ENCODE results near the gene PCNX2.

Gene PCNX2

DNA sequence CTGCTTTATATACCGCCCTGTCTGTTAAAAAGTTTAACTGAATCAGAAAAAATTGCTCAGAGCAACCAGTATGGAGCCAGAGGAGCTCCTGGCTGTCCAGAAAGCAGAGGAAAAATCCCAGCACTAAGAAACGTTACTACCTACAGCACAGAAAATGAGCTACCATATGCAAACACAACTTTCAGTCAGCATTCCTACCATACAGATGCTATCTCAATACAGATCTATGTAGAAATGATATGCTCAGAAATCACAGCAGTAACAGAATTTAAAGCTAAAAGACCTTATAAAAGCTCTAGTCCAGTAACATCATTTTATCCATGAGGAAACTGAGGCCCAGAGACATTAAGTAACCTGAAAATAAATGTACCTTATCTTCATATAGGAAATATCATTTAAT is 38.7 kb downstream of the PCNX2 start:
- DNase-seq = no peak

DNA sequence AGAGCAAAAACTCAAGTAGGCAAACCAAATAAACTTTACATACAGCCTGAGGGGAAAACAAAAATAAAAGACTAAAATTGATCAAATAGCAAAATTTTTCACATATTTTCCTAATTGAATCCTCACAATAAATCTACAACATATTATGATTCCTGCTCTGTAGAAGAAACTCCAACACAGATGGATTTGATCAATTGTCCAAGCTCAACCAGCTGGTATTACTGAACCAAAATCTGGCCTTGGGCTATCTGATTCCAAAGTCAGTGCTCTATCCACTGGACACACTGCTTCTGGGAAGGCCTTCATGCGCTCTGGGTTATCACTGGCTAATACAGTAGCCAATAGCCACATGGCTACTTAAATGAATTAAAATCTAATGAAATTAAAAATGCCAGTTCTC is 39.3 kb downstream of the PCNX2 start:
- DNase-seq = no peak

DNA sequence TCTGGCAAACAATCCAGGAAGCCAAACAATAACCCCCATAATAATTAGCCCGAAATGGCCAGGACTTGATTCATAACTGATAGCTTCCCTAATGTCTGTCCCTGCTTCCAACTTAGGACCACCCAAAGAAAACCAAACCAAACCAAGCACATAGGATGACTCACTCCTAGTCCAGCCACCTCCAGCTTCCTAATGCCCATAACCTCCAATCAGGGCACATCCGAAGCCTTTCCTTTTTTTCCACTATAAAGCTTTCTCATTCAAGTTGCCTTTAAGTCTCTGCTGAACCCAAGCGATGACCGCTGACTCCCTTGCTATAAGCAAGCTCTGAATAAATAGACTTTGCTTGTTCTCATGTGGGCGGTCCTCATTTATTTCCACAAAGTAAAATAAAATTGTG is 40.4 kb downstream of the PCNX2 start:
- no peak for DNase-seq

DNA sequence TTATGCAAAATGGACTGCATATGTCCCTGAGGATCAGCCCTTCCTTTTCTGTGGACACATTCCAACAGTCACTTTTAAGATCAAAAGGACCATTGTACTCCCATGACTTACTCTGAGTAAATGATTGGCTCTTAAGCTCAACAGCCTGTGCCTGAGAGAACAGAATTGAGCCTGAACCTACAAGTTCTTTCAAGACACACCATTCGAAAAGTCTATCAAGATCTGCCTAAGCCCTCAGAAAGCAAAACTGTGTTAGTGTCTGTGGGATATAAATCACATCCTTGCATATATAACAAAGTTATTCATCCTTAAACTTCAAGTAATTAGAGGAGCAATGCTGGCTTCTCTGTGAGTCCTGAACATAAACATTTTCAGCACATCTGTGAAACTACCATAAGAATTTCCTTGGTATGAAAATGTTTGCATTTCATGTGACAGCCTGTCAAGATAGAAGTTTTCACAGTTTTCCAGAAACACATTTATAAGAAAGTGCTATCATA is 41.6 kb downstream of the PCNX2 start:
- no peak for DNase-seq

DNA sequence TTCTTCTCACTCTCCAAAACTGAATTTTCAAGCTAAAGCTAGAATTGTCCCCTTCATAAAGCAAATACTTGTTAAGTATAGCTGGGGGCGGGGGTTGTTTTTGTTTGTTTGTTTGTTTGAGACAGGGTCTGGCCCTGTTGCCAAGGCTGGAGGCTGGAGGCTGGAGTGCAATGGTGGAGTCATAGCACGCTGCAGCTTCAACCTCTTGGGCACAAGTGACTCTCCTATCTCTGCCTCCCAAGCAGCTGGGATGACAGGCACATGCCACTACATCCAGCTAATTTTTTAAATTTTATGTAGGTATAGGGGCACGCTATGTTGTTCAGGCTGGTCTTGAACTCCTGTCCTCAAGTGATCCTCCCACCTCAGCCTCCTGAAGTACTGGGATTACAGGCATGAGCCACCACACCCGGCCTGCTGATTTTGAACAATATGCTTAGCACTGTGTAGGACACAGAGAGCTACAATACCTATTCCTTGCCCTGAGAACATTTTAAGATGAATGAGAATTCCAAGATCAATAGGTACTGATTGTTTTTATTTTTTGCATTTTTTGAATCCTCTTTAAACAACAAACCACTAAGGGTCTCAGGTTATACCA is 42.2 kb downstream of the PCNX2 start:
- no peak for DNase-seq

DNA sequence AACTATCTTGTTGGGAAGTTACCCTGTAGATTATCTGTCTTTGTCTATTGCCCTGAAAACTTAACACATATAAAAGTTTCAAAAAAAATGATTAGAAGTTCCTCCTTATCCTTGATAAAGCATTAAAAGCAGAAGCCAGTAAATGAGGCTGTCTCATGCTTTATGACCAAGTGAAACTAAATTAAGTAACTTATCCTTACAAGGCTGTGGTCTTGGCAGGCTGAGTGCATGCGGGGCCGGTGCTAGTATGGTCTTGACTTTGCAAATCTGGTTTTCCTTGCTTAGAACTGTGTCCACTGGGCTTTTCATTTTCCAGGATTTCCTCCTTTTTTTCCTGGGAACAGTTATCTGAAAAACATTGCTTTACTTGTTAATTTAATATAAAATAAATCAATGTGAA is 43.1 kb downstream of the PCNX2 start:
- DNase-seq = no peak

DNA sequence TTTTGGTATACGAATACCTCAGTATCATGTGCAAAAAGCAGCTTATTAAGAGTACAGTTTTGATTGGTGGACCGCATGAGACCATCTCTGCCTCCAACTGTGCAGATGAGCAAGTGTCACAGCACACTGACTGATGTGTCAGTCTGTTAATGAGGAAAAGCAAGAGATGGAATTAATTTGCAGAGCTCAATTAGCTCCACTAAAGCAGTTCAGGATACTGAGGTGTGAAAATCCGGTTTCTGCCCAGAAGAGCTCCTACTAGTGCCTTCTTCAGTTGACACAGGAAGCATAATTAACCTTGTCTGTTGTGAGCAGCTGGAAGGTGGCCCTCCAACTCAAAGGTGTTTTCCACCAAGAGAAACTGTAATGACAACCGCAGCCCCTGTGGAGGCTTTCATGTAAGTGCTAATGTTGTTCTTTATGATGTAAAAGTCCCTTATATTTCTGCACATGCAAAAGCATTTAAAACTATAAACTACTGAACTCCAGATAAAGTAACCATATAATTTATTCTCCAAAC is 44.3 kb downstream of the PCNX2 start:
- no peak for DNase-seq

DNA sequence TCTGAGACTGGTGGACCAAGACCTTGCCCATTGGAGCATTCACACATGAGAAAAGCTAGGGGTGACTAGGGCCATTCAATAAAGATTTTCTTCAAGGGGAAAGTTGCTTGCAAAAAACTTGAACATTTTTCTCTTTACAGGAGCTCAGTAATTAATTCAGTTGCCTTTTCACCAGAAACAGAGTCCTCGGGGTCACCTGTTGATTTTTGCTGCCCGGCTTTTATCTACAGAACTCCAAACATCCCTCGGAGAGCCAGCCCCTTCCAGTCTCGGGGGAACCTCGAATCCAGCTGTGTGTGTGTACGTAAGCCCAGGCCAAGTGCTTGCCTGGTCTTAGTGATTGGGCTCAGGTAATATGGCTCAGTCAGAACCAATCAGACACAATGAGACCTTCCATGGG is 47.5 kb downstream of the PCNX2 start:
- DNase-seq = no peak

DNA sequence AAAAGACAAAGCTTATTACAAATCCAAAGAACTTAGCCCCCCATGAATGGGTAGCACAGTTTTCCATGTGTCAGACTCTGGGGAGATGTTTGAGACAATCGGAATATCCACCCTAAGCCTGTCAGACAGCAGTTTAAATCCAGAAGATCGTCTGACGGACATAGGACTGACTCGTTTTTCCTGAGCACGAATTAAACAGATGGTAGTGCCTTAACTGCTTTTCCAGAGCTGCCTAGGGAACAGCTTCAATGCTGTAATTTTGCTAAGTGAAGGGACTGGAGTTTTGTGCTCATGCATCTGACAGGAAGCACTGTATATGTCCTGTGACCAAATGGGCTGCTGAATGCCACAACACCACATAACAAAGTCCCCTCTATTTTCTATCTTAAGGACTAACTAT is 48.6 kb downstream of the PCNX2 start:
- no peak for DNase-seq

DNA sequence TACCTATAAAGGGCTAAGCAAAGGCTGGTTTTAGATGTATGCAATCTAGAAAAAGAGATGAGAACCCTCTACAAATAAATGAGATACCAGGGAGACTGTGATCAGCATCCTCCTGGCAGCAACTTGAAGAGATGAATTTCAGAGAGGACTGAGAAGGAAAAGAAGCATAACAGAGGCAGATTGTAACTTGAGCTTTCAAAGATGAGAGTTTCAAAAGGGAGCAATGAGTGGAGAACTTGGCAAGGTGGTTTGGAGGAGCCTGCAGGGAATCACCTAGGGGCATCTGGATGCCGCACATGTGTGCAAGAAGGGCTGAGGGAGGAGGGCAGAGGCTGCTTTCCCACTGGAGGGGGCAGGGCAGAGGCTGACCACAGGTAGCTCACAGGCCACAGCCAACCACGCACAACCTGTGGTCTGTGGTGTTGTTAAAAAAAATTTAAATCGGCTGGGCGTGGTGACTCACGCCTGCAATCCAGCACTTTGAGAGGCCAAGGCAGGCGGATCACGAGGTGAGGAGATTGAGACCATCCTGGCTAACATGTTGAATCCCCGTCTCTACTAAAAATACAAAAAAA is 50.2 kb downstream of the PCNX2 start:
- no peak for DNase-seq

DNA sequence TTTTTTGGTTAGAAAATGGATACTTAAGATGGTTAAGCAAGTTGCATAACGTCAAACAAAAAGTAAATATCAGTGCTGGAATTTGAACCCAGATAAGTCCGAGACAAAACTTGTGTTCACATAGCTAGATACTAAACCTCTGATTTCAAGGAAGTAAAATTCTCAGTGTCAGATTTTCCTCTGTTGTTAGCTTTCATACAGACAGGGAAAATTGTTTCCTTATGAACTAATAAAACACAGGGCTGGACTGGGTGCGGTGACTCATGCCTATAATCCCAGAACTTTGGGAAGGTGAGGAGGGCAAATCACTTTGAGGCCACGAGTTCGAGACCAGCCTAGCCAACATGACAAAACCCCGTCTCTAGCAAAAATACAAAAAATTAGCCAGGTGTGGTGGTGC is 51.3 kb downstream of the PCNX2 start:
- no peak for DNase-seq

DNA sequence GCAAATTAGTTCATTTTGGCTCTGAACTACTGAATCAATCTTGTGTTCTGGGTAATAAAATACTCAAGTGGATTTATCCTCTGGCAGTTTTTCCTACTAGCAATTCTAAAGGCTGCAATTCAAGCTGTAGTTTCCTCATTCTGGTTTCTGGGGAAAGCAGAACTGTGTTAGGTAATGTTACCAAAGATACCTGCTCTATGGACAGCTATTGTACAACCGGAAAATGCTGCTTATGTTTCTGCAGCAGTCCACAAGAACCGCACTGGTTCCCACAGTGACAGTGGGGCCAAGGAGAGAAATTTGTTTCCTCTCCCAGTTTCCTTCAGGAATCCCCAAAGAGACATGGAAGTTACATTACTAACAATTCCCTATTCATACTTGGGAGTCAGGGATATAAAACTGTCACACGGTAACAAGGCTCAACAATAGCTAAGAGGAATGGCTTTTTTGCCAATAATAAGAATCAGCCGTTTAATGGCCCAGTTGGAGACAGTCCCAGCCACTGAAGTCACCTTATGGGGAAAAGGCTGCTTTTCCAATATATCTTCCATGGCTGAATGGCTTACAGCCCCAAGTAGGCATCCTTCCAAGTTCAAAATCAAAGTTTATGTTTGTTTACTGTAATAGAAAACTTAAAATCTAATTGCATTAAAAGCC is 52.6 kb downstream of the PCNX2 start:
- peak; percentile 53 for DNase-seq

DNA sequence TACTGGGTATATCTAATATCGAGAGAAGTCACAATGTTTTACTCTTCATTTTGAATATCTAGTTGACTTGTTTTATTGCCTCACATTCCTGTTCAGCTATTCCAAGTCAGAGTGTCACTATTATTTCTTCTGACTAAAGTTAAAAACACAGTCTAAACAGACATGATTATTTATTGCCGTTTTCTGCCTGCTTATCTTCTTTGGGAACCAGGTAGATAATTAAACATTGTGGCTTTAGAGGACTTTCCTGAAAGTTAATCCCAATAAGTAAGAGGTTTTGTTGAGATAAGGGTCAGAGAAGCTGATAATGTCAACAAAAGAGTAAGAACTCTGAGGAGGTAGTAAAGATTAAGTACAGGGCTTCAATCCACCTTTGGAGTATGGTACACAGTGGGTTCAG is 53.8 kb downstream of the PCNX2 start:
- DNase-seq = no peak

DNA sequence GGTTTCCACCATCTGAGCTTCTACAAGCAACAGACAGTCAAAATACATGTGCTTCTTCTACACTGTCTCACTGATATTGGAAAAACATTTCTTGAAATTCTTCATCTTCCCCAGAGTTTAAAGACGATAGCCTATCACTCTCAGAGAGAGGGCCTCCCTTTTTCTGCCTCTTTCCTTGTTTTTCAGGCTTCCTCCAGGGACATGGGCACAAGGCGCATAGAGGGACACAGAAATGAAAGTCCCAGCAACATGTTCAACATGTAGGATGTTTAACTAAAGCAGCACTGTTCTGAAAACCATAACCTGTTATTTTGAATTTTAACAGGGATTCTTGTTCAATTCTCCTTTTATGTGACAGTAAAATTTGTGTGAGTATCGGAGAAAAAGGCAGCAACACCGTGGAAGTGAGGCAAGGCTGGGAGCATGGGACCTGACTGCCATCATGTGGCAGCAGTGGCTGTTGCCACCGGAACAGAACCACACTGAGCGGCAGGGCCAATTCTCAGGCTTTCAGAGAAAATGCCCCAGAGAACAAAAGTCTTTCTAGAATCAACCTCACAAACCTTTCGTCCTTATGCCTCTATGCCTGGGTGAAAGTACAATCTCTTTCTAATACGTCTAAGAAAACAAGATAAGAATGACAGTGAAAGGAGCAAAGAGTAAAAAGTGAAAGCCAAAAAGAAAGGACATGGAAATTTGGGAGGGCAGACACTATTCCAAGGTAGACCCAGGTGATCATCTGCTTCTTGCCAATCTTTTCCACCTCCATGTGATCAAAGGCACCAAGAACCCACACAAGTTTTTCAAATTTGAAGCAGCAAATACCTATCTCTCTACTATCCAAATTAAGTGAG is 54.5 kb downstream of the PCNX2 start:
- DNase-seq = no peak

DNA sequence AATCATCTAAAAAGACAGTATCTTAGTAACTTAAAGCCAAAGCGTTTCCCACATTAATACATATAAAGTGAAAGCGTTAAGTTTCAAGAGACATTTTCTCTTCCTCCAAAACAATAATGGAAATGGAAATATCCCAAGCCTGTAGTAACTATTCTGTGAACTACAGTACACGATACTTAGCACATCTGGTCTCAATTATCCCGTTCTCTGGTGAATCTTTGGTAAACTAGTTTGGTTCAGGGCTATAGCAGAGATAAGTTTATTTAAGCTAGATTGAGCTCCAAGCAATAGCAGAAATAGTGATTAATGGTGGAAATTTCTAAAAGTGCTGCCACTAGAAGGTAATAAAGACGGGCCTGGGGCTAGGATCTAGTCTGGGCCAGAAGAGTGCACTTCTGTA is 55.2 kb downstream of the PCNX2 start:
- no peak for DNase-seq

DNA sequence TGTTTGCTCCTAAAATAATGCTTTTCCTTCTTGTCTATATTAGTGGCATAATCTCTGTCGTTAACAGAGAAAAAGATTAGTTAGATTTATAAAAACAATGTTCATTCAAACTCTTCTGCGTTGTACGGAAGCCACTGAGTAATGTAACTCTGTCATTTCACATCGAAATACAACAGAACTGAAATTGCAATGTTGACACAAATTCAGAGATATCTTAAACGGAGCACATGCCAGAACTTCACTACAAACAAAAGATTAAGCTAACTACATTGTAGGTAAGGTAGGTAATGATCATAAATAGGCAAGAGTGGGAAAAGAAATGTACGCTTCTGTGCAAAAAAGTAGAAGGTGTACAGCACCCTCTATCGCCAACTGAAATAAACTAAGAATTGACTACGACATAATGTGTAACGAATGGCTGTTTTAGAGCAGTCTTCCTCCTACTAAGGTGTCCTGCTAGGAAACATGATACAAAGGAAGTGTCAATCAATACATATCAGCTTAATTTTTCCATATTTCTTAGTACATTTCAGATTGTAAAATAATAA is 56.6 kb downstream of the PCNX2 start:
- no peak for DNase-seq

DNA sequence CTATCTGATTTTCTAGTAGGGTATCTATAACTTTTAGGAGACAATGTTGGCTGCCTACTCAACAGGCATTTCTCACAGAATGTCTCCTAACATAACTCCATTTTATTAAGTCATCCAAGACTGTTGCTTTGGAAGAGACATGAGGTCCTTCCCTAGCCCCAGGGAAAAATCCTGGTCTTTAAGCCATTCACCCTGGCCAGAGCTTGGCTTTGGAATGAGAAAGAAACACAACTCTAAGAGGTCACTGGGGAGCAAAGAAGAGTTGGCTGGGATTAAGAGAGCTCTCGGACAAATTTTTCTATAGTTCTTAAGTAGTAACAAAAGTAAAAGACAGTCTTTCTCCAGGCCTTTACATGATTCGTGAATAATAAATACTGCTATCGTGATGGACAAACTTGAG is 57.9 kb downstream of the PCNX2 start:
- DNase-seq = no peak

DNA sequence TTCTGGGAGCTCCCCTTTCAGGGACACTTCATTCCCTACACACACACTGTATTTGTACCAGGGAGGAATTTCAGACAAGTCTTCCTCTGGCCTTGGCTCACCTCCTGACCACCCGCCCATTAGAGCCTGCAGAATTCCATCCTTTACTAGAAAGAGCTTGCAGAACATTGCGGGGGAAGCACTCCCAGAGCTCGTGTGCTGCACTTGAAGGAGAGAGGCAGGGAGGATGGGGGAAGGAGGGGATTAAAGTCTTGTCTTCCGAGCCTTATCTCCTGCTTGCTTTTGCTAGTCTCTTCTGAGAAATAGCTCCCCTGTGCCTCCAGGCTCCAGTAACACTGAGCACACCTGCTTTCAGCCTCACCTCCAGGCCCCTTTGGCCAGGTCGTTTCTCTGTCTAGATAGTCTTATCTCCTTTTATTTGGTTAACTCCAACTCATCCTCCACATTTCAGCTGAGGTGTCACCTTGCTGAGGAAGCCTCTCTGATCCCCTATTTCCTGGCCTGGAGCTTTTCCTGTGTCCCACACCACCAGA is 62.0 kb downstream of the PCNX2 start:
- DNase-seq = no peak

DNA sequence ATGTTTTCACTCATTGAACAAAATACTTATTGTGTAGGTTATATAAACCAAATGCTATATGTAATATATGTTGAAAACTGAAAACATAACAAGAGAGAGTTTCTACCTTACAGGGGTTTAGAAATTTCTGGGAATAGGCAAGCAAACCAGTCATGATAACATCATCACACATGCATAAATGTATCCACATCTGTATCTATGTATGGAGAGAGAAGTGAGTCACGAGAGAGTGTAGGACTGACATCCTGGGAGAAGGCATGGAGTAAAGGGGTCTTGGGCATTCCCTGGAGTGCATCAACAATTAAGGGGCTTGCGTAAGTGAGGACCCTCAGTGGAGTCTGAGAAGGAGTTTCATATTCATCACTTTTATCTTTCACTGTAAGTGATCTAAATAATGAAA is 65.5 kb downstream of the PCNX2 start:
- DNase-seq = no peak

DNA sequence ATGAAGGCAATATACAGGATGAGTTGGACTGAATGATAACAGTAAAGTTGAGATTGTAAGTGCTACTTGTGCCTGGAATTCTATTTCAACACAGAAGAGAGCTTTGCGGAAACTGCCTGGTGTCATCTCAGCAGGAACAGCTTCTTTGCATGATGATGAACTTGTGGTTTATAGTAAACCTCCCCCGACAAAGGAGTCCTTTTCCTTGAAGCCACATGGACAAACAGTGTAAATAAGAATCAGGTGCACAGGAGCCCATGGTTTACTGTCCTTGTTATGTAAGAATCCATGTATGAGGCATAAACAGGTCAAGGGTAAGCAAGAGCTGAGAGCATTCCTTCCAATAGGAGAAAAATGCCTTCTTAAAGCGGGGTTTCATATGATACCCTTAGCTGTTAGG is 66.2 kb downstream of the PCNX2 start:
- no peak for DNase-seq

DNA sequence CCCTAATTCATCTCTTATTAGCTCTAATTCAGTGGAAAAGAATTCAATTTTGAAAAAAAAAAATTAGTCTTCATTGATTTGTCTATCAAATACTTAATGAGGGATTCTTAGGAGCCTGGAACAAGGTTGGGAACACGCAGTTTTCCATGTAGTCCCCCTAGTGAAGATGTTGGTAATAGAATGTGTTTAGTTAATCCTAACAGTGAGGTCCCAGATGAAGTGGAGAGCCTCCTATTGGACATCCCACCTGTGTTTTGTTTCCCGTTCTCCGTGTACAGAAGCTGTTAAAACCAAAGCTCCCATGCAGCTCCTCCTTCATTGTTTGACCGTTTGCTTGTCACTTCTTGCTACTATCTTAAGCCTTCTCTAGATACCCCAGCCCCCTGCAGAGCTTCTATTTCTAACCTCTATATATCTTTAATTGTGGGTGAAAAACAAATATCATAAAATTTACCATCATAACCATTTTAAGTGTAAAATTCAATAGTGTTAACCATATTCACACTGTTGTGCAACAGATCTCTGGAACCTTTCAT is 67.5 kb downstream of the PCNX2 start:
- no peak for DNase-seq

DNA sequence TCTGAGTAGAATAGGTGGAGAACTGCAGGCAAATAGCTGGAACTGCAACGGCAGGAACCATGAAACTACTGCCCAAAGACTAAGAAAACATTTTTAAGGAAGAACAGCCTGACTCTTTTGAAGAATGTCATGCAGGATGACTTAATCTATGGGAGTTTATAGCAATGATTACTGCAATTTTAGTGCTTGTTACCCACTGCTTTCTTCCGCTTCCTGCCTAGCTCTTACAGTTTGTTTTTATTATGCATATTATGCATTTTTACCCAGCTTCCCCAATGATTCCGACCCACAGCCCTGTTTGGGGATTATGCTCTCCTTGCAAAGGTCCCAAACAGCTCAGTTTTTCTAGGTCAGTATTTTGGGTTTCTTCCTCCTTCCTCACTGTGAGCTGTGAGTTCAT is 71.2 kb downstream of the PCNX2 start:
- no peak for DNase-seq

DNA sequence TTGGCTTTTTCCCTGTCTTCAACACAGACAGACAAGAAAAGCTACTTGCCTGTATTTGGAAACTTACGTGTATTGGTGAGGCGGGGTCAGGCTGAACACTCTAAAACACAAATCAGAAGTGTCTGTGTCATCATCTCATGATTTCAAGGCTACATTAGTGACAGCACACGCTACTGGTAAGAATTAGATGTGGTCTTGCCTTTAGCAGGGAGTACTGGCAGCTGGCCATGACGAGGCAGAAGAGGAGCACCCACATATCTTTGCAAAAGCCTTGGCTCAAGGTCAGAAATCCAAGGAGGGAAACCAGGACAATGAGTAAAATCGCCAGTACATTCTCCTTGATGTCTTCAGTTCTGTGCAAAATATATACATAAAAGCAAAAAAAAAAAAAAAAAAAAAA is 77.7 kb downstream of the PCNX2 start:
- DNase-seq = no peak
